GM12875 (cell line): ENCODE measurements around the gene CPZ.
"Not testable (repeated sequence)": the region's sequence is repeated elsewhere in the genome, so short reads cannot be mapped to it uniquely, and the experiment has no call there.

ENCODE experiments used
- H3K4me3 ChIP-seq: one replicate; pipeline ENCODE4 v1.5.1; 2011; ENCODE audit warnings: low read depth, low read length, control low read depth
- CTCF ChIP-seq: IDR thresholded peaks from 2 replicates; pipeline ENCODE4 v1.5.1; 2011; ENCODE audit warnings: low read depth, mild to moderate bottlenecking, control low read depth, inconsistent platforms, low read length, moderate library complexity, borderline replicate concordance; ENCODE audit not compliant: insufficient read depth

CPZ gene

GRCh38 chr4:8615921-8616787 is 23.6 kb downstream of the CPZ start:
- no peak overlapping the region for H3K4me3 ChIP-seq
- TF ChIP-seq CTCF, result no peak

GRCh38 chr4:8616831-8617230 is 24.3 kb downstream of the CPZ start:
- no peak for TF ChIP-seq CTCF
- no peak overlapping the region for H3K4me3 ChIP-seq

GRCh38 chr4:8617486-8618040 is 25.0 kb downstream of the CPZ start:
- no peak for TF ChIP-seq CTCF

DNA sequence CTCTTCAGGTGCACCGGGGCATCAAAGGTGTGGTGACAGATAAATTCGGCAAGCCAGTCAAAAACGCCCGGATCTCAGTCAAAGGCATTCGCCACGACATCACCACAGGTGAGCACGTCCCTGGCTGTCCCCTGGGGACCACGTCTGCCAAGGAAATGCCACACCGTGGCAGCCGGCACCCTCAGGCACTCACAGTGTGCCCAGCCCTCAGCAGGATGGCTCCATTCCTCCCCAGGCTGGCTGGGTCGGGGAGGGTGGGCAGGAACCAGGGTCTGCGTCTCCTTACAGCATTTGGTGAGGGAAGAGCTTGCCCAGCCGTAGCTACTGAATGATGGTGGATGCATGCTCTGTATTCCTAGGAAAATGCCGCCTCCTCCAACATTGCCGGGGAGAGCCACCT is 25.9 kb downstream of the CPZ start:
- no peak for TF ChIP-seq CTCF
- H3K4me3 ChIP-seq, result no peak overlapping the region

More at GRCh38 chr4:8617486-8618040, 25.0 kb downstream of the CPZ start:
- H3K4me3 ChIP-seq, result no peak overlapping the region

DNA sequence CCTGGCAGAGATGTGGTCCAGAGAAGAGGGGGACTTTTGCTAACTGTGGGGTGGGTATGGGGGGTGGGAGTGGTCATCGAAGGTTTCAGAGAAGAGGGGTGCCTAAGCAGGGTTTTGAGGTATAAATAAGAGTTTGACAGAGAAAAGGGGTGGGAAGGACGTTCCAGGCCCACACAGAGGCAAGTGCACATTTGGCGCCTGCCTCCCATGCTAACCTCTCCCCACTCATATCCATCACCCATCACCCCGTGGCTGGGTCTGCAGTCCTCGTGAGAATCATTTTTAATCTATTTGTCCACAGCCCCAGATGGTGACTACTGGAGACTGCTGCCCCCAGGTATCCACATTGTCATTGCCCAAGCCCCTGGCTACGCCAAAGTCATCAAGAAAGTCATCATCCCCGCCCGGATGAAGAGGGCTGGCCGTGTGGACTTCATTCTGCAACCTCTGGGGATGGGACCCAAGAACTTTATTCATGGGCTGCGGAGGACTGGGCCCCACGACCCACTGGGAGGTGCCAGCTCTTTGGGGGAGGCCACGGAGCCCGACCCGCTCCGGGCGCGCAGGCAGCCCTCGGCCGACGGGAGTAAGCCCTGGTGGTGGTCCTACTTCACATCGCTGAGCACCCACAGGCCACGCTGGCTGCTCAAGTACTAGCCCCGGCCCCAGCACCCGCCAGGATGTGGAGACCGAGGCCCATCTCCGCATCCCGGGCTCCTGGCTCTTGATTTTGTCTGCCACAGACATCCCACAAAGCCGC is 26.6 kb downstream of the CPZ start:
- TF ChIP-seq CTCF, result no peak

GRCh38 chr4:8621135-8621534 is 28.6 kb downstream of the CPZ start:
- not testable (repeated sequence) for H3K4me3 ChIP-seq

More for the DNA sequence above, 26.6 kb downstream of the CPZ start:
- H3K4me3 ChIP-seq, result no peak overlapping the region

DNA sequence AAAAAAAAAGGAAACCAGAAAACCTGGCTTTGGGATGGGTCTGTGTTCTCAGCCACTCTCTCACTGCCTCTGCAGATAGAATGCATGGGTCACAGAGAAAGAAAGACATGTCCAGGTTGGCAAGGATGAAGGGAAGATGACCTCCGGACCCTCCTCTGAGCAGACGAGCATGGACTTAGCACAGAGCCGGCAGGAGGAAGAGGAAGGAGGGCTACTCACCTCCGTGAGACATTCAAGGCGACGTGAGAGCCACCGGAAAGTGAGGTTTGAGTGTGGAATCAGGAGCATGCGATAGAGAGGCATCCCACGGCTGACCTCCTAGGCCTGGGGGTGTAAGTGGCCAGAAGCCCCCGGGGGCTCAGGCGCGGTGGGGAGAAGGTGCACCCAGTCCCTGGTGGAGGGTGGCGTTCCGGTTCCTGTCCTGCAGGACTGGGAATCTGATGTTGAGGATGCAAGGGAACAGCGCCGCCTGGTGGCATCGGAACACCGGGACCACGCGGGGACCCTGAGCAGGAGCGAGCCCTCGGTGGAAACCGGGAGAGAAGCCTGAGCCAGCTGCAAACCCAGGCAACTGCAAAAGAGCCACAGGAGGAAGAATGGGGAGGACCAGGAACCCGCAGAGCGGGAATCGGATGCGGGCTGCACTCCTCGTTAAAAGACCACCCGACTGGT is 32.2 kb downstream of the CPZ start:
- not testable (repeated sequence) for H3K4me3 ChIP-seq

- not testable (repeated sequence) for H3K4me3 ChIP-seq
Observed at GRCh38 chr4:8630240-8630905, 37.8 kb downstream of the CPZ start.

- H3K4me3 ChIP-seq, result not testable (repeated sequence)
Observed at GRCh38 chr4:8631896-8632295, 39.3 kb downstream of the CPZ start.

GRCh38 chr4:8634773-8635172 is 42.2 kb downstream of the CPZ start:
- not testable (repeated sequence) for H3K4me3 ChIP-seq

GRCh38 chr4:8635897-8636554 is 43.5 kb downstream of the CPZ start:
- not testable (repeated sequence) for H3K4me3 ChIP-seq
